GM18505 (cell line): ENCODE results near the gene IKZF2.

ENCODE experiments used
- ATAC-seq: cut with Tn5 transposase; IDR thresholded peaks from one replicate; pipeline ENCODE4 v1.9.1; 2021; ENCODE audit not compliant: unreplicated experiment
- POLR2A ChIP-seq: IDR thresholded peaks from 4 replicates; pipeline ENCODE4 v1.6.1; 2011; ENCODE audit warnings: borderline replicate concordance; ENCODE audit not compliant: insufficient read depth, insufficient read length; ENCODE audit errors: extremely low read depth

IKZF2 gene

DNA sequence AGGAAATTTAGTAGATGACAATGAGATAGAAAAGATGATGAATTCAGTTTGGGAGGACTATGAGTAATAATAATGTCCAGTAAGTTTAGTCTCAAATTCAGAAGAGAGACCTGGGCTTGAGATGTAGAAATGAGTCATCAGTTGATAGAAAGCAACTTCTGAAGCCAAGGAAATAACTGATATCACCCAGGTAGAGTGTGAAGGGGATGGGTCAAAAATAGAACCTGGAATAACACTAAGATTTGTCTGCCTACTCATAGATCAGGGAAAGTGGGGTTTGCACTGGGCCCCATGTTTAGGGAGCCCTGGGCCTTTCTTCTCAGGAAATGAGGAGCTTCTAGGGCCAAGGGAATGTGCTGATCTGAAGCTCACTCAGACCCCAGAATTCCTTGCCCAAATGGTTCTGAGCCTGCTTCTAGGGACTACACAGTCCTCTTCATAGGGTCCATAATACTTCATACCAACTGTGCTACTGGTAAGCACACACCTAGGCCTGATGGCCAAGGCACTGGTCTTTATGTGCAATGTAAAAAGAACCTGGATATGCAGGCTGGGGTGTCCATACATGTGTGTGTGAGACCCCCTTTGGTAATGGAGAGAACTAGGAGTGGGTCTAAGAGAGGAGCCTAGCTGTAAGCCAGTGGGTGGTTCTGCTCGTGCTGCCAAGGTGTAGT, 141.2 kb downstream of the IKZF2 start:
- ATAC-seq: peak; percentile 53
- TF ChIP-seq POLR2A: no peak

DNA sequence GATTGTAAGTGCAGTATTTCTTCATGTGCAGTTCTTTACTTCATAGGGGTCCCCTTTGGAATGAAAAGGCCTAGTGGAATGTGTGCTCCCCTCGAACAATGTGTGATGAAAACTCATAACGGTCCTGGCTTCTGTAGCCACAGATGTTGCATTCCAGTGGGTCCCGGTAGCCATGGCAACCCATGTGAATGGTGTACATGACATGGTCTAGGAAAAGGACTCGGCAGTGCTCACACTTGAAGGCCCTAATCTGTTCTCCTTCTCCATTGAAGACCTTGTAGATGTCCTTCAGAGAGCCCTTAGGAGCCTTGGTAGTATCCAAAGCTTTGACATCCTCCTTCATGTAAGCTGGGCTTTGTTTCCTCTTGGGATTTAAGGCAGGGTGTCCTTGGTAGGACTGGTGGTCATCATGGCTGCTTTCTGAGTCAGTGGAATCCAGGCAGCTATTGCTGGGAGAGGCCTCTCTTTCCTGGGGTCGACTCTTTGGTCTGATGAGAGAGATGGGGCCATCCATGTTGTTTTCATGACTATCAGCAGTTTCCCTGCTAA, 144.0 kb downstream of the IKZF2 start:
- TF ChIP-seq POLR2A: no peak
- ATAC-seq: no peak

DNA sequence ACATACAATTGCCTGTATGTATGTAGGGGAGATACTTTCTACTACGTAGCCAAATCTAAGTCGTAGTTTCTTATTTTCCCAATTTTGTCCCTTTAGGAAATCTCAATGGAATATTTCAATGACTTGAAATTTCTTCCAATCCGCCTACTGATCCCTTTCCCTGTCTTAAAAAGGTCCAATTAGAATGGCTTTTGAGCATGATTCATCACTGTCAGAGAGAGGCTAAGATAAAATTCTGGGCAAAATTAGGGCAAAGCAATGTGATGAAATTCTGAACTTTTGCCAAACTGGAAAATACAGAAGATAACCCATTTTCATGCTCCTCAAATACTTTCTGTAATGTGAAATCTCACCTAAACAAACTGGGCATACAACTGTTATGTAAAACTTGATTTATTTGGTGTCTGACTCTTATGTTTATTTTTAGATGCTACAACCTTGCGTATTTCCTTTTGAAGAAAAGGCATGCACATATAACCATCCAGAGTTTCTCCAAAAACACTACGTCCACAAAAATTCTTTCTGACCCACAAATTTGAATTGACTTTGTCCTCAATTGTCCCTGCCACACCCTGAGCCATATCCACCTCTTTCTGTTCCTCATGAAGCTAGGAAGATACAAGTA, 147.1 kb downstream of the IKZF2 start:
- no peak for TF ChIP-seq POLR2A
- ATAC-seq: no peak

DNA sequence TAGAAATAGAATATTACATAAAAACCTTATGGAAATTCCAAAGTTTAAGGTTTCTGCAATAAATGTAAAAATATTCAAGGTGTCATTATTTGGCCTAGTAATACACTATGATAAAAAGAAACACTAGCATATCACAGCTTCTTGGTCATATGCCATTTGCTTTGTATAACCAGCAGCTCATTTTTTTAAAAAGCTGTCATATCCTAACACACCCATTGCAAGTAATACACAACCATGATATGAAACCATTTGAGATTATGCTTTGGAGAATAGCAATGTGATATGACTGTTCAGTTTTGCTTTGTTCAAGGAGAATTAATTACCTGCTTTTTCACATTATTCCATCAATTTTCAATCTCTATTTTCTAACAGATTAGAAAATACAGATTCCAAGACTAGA, 149.0 kb downstream of the IKZF2 start:
- peak; percentile 18 for TF ChIP-seq POLR2A
- ATAC-seq: no peak

DNA sequence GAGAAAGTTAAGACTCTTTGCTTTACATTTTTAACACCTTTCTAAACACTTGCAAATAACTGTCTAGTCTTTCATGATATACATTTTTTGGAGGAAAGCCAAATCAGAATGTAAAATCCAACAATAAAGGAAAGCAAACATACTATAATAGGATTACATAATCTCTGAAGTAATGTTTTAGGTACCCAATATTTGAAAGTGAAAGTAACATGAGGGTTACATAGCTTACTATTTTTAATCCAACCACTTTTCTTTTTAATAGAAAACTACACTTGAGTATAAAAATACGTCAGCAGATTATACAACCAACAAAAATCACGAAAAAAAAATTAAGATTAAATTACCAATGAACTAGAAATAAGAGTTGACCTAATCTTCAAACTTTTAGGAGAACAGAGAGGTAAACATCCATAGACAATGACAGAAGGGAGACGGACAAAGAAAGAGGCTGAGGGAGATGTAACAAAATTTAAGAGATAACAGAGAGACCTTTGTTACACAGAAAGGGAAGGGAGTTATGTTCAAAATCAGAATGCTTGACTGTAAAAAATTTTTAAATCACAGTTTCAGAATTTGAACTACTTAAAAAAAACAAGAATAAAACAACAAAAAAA, 150.0 kb downstream of the IKZF2 start:
- TF ChIP-seq POLR2A: no peak
- no peak for ATAC-seq

DNA sequence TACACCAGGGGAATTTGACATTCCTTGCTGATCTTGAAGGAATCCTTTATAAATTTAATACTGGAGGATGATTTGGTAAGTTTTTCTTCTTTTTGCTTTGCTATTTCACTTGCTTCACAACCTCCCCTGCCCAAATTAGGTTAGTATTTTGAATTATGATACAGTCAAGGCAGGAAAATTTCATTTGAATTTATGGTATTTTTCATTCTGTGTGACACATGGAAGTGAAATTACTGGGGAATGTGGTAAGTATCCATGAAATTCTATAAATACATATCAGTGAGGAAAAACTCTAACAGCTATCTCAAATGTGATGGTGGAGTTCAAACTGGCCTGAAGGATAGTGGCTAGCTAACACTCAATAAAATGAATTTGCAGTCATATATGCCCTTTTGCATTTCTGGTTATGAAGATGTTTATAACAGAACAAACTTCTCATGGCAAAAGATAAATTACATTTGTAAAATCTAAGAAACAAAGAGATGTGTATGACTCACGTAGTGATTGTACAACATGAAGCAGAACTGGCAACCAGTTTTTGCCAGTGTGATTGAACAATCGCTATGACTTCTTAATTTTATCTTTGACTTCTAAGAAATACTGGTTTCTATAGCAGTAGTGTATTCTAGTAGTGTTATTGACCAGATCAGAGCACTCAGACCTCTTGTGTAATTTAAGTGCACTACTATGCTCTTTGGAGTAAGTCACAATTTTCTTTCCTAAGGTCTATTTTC, 152.6 kb downstream of the IKZF2 start:
- TF ChIP-seq POLR2A: peak; percentile 19
- ATAC-seq: no peak

DNA sequence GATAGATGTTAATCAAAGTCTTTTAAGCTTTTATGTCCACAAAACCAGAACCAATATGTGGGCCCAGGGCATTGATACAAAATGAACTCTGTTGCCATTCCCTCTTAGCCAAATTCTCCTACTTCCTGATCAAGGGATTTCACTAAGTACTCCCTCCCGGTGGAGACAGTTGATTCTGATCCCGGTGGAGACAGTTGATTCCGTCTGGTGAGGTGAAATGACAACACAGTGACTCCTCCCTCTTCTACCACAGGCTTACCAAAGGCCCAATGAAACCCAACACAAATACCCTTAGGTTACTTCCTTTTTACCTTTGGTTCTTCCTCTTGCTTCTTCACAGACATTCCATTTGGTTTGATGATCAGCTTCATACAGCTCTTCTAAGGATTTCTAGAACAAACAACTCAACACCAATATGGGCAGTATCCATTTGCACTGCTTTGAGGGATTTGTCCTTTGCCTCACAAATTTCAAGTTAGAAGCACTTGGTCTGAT, 153.8 kb downstream of the IKZF2 start:
- ATAC-seq: no peak
- TF ChIP-seq POLR2A: no peak

DNA sequence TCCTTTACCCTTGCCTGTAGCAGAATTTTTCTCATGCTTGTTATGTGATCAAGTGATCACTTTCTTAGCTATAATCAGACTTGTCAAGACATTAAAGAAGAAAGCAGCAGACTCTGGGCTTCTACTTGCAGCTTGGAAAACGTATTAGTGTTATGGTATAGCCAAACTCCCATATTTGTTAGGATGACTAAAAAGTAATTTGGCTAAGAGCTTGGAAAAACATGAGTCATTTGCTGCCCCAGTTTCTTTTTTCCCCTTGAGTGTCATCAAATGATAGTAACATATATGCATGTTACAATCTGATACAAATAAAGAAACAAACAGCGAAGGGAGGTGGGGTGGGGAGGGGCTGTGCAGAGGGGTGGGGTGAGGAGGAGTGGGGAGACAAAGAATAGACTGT, 155.5 kb downstream of the IKZF2 start:
- TF ChIP-seq POLR2A: no peak
- ATAC-seq: no peak

DNA sequence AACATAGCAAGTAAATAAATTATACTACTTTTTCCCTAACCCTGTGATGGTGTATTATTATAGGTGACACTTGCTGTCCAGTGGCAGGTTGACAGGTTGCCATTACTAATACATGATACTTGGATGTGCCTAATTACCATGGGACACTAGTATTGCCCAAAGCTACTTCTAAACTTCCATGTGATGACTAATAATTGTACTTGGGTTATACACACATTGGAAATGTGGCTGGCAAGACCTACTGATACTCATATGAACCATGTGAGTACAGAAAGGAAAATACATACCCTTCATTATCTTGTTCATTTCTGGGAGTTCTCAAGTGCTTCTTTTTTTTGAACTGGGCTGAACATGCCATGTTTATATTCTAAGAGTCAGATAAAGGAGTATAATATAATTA, 156.4 kb downstream of the IKZF2 start:
- TF ChIP-seq POLR2A: no peak
- ATAC-seq: no peak

DNA sequence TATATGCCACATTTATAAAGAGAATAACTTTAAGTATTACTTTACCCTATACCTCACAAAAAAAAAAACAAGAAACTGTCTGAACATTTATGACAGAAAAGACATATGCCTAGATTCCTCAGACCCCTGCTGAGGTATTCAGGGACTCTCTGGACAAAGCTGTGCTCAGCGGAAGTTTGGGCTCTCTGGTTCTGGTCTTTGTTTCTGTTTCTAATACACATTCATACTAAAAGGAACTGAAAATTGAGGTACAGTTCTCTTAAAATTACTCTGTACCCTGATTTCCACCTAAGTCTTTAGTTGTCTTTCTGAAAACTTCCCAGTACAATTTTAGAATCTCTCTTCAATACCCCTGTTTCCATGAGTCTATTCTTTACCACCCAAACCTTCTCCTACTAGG, 160.3 kb downstream of the IKZF2 start:
- peak; percentile 84 for ATAC-seq
- no peak for TF ChIP-seq POLR2A

DNA sequence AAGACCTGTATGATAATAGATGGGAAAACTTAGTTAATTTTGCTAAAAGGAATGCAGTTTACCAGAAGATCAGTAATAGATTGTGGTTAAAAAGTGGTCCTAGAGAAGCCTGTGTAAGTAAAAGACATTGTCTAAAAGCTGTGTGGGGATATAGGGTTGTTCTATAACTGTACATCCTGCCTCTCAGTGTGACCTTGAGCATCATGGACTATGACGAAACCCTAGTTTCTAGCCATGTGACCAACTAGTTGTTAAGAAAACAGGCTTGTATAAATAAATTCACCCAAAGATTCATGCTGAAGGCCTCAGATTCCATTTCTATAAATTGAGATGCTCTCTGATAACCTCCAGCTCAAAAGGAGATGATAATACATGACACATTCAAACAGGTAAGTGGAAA, 160.7 kb downstream of the IKZF2 start:
- peak; percentile 81 for ATAC-seq
- no peak for TF ChIP-seq POLR2A

DNA sequence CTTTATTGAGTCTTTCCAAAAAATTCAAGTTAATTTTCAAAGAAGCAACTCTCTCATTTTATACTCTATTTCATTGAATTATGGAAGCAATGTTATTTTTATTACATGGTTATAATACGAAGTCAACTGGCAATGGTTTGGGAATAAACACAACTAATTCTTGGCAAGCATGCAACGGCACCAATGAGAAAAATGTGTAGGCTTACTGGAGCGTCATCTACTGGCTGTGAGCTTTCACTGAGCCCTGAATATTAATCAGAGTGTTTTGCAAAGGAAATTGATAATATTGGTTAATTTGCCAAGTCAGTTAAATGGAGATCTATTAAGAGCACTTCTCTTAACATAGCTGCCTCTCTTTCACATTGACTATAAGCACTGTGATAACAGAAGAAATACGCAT, 163.9 kb downstream of the IKZF2 start:
- ATAC-seq: no peak
- no peak for TF ChIP-seq POLR2A

DNA sequence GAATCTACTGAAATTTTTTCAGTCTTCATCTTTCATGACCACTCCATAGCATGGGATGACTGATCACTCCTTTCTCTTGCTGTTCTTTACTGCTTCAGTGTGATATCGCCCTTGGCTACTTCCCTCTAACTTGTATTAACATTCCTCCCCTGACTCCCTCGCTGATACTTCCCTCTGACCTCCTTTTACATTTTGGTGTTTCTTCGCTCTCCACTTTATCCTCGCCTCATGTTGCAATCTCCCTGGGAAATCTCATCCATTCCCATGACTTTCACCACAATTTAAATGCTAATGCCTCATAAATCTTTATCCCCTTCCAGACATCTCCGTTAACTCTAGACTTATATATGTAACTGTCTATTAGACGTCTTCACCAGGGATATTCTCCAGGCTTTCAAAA, 167.3 kb downstream of the IKZF2 start:
- TF ChIP-seq POLR2A: no peak

DNA sequence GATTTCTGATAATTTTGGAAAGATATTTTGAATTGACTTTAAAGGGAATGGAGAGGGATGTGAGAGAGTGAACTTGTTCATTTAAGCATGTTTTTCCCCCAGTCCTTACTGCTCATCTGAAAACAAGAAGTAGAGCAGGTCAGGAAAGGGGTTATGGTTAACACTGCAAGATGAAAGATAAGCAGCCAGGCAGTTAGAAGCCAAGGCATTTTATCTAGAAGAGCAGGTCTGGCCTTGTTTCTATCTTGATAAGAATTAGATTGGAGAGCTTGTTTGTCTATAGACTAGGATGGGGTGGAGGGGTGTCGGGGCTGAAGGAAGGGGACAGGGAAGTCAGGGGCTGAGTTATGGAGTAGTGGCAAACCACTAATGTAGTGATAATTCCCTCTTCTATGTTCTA, 171.6 kb downstream of the IKZF2 start:
- ATAC-seq: no peak
- TF ChIP-seq POLR2A: no peak

More for the DNA sequence above, 167.3 kb downstream of the IKZF2 start:
- no peak for ATAC-seq

DNA sequence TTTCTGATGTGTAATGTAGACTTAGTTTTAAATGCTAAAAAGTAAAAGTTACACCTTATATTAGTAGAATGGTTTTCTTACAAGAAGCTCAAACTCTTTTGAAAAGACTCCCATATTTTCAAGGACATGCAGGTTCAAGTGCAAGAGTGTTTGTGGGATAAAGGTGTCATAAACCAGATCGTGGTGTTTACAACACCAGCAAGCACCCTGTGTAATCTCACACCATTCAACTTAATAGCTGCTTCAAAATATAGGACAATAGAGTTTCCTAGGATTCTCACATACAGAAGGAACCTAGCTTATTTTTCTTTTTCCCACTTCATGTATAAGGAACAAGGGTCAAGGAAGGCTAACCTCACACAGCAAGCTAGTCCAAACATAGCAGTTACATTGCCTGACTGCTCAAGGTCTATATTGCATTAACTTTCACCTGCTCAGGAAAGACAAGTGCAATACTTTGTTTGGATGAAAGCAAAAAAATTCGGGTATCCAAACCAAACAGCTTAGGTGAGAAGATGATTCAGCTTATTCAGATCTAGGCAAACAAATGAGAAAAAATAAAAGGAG, 172.3 kb downstream of the IKZF2 start:
- no peak for ATAC-seq
- no peak for TF ChIP-seq POLR2A
